IPS-11a (cell line): Measurements from ENCODE around the gene TTLL11.

Experiments used
- H3K4me3 ChIP-seq: one replicate; pipeline ENCODE4 v1.5.1; 2013; ENCODE audit warnings: low read depth, low read length, control low read depth

Gene TTLL11

GRCh38 chr9:121888438-121888775 is 204.7 kb downstream of the TTLL11 start:
- no peak overlapping the region for H3K4me3 ChIP-seq

GRCh38 chr9:121887553-121888437 is 205.3 kb downstream of the TTLL11 start:
- no peak overlapping the region for H3K4me3 ChIP-seq

GRCh38 chr9:121886759-121887485 is 206.2 kb downstream of the TTLL11 start:
- no peak overlapping the region for H3K4me3 ChIP-seq

- H3K4me3 ChIP-seq, result no peak overlapping the region
Observed at GRCh38 chr9:121885345-121885901, 207.7 kb downstream of the TTLL11 start.

- no peak overlapping the region for H3K4me3 ChIP-seq
Observed at GRCh38 chr9:121884057-121884541, 209.0 kb downstream of the TTLL11 start.

- no peak overlapping the region for H3K4me3 ChIP-seq
Observed at GRCh38 chr9:121883281-121884056, 209.6 kb downstream of the TTLL11 start.

- no peak overlapping the region for H3K4me3 ChIP-seq
Observed at GRCh38 chr9:121881920-121882500, 211.1 kb downstream of the TTLL11 start.

GRCh38 chr9:121880343-121880898 is 212.7 kb downstream of the TTLL11 start:
- no peak overlapping the region for H3K4me3 ChIP-seq

- H3K4me3 ChIP-seq, result no peak overlapping the region
Observed at GRCh38 chr9:121878271-121878822, 214.8 kb downstream of the TTLL11 start.

- H3K4me3 ChIP-seq, result no peak overlapping the region
Observed at GRCh38 chr9:121876658-121877271, 216.3 kb downstream of the TTLL11 start.

- no peak overlapping the region for H3K4me3 ChIP-seq
Observed at GRCh38 chr9:121876255-121876654, 216.9 kb downstream of the TTLL11 start.

- H3K4me3 ChIP-seq, result no peak overlapping the region
Observed at GRCh38 chr9:121874524-121874923, 218.6 kb downstream of the TTLL11 start.

- no peak overlapping the region for H3K4me3 ChIP-seq
Observed at GRCh38 chr9:121871431-121872025, 221.6 kb downstream of the TTLL11 start.

GRCh38 chr9:121870271-121870670 is 222.8 kb downstream of the TTLL11 start:
- no peak overlapping the region for H3K4me3 ChIP-seq

- no peak overlapping the region for H3K4me3 ChIP-seq
Observed at GRCh38 chr9:121868626-121869025, 224.5 kb downstream of the TTLL11 start.

GRCh38 chr9:121866927-121867326 is 226.2 kb downstream of the TTLL11 start:
- H3K4me3 ChIP-seq, result no peak overlapping the region

- H3K4me3 ChIP-seq, result no peak overlapping the region
Observed at GRCh38 chr9:121865884-121866283, 227.2 kb downstream of the TTLL11 start.

GRCh38 chr9:121865060-121865459 is 228.0 kb downstream of the TTLL11 start:
- no peak overlapping the region for H3K4me3 ChIP-seq

- no peak overlapping the region for H3K4me3 ChIP-seq
Observed at GRCh38 chr9:121863955-121864354, 229.2 kb downstream of the TTLL11 start.
